Esophagus (tissue), 2 donors: ENCODE data around the gene AP5M1. TPM values are rescaled to one million over a fixed set of nuclear protein-coding genes. Genes with fewer than 3 reads are reported as not detected.
A peak's percentile ranks its signal among the peaks of the same experiment; 100 is the strongest.
"Not testable (repeated sequence)": the region's sequence is repeated elsewhere in the genome, so short reads cannot be mapped to it uniquely, and the experiment has no call there.

Experiments
- H3K27ac ChIP-seq, 2 donors: one replicate each; pipeline ENCODE4 v1.5.1; 2013; ENCODE audit warnings: low read depth in 2 of 2, mild to moderate bottlenecking in 2 of 2, inconsistent platforms in 1 of 2, low read length in 1 of 2, moderate library complexity in 1 of 2
- H3K27me3 ChIP-seq, 2 donors: one replicate each; pipeline ENCODE4 v1.6.1; 2013; ENCODE audit warnings: low read length in 2 of 2, control low read depth in 1 of 2, mild to moderate bottlenecking in 1 of 2; ENCODE audit not compliant: insufficient read depth in 2 of 2, control insufficient read depth in 1 of 2
- H3K36me3 ChIP-seq, 2 donors: one replicate each; pipeline ENCODE4 v1.6.1; 2013; ENCODE audit warnings: low read length in 1 of 2; ENCODE audit not compliant: control insufficient read depth in 2 of 2, insufficient read depth in 2 of 2
- H3K4me1 ChIP-seq, 2 donors: one replicate each; pipeline ENCODE4 v1.6.1; 2013; ENCODE audit warnings: low read length in 1 of 2; ENCODE audit not compliant: control insufficient read depth in 2 of 2, insufficient read depth in 2 of 2
- H3K4me3 ChIP-seq, 2 donors: one replicate each; pipeline ENCODE4 v1.5.1; 2013; ENCODE audit warnings: low read length in 2 of 2, mild to moderate bottlenecking in 2 of 2, low read depth in 1 of 2, moderate library complexity in 1 of 2
- H3K9me3 ChIP-seq, 2 donors: one replicate each; pipeline ENCODE4 v1.6.1; 2013; ENCODE audit warnings: mild to moderate bottlenecking in 2 of 2, low read depth in 1 of 2, low read length in 1 of 2, moderate library complexity in 1 of 2; ENCODE audit not compliant: control insufficient read depth in 2 of 2, insufficient read depth in 1 of 2
- WGBS, 2 donors: extraction: QIAGEN DNeasy Blood & Tissue Kit; methylation state at CpG; one replicate each; pipeline ENCODE4 v1.1.7; 2013; 5-methylcytosine and 5-hydroxymethylcytosine counted together
- polyA plus RNA-seq, 2 donors: library from polyadenylated mRNA; stranded (reverse); fragments of 200-250 nt; gene quantifications; one replicate each; pipeline ENCODE4 v1.2.3, GENCODE V29; 2013
- donor health status: healthy with polysubstance abuse.
- donor health status: Bipolar disorder and iron deficiency.

Gene AP5M1
- polyA plus RNA-seq = 10 to 100 TPM in 1 of 2 donors, 1 to 10 TPM in 1; 4.7 to 14.3 TPM

- Histone ChIP-seq H3K9me3 (no peaks in the 10 kb centered on the region), H3K27ac (peak within 1 kb of the TSS; percentile 95 to 97), H3K27me3 (no peaks in the 10 kb centered on the region), H3K36me3 (no peaks in the 10 kb centered on the region), H3K4me1 (no peaks in the 10 kb centered on the region), H3K4me3 (peak within 1 kb of the TSS; percentile 73 to 81)
- 0% methylated on average over 76 of the region's 76 CpGs for WGBS, 2 donors
Measured at GRCh38 chr14:57268161-57269069, at the start of gene AP5M1, which contains the start of gene EXOC5. AP5M1 (plus strand) TSS chr14:57268971; CDS start chr14:57269315, 344 bp downstream. EXOC5 (minus strand) TSS chr14:57268905; CDS start chr14:57268648, 257 bp downstream.

GRCh38 chr14:57221931-57222330 is 46.8 kb upstream of the AP5M1 start:
- Histone ChIP-seq H3K4me1 (no peaks in the 10 kb centered on the region), H3K27me3 (no peaks in the 10 kb centered on the region), H3K4me3 (no peak overlapping the region), H3K27ac (no peak overlapping the region), H3K36me3 (peaks cover 4 to 5% of the 10 kb centered on the region in 2 donors), H3K9me3 (no peaks in the 10 kb centered on the region)
- 89 to 91% methylated on average over 3 of the region's 3 CpGs for WGBS, 2 donors

- Histone ChIP-seq H3K27me3 (no peaks in the 10 kb centered on the region), H3K9me3 (no peaks in the 10 kb centered on the region), H3K36me3 (peaks cover 0 to 6% of the 10 kb centered on the region in 2 donors), H3K27ac (no peak overlapping the region), H3K4me3 (no peak overlapping the region), H3K4me1 (no peaks in the 10 kb centered on the region)
- 70 to 88% methylated on average over 2 of the region's 2 CpGs for WGBS, 2 donors
Measured at GRCh38 chr14:57227083-57227482, 41.7 kb upstream of the AP5M1 start.

- H3K27ac ChIP-seq, H3K36me3 ChIP-seq: not testable (repeated sequence)
Measured at GRCh38 chr14:57228320-57228719, 40.5 kb upstream of the AP5M1 start.

GRCh38 chr14:57232006-57232405 is 36.8 kb upstream of the AP5M1 start:
- Histone ChIP-seq H3K4me1 (no peaks in the 10 kb centered on the region), H3K36me3 (peaks cover 0 to 4% of the 10 kb centered on the region in 2 donors)
- WGBS, 2 donors = 94% methylated on average over 1 of the region's 1 CpG

More at GRCh38 chr14:57228320-57228719, 40.5 kb upstream of the AP5M1 start:
- WGBS, 2 donors = 92 to 94% methylated on average over 2 of the region's 2 CpGs
- not testable (repeated sequence) for H3K27me3 ChIP-seq, H3K9me3 ChIP-seq, H3K4me1 ChIP-seq, H3K4me3 ChIP-seq

GRCh38 chr14:57240115-57240514 is 28.7 kb upstream of the AP5M1 start:
- H3K36me3 ChIP-seq, H3K9me3 ChIP-seq, H3K27me3 ChIP-seq, H3K4me1 ChIP-seq, H3K4me3 ChIP-seq, H3K27ac ChIP-seq: not testable (repeated sequence)
- WGBS, 2 donors = 95 to 98% methylated on average over 7 of the region's 7 CpGs

More at GRCh38 chr14:57232006-57232405, 36.8 kb upstream of the AP5M1 start:
- Histone ChIP-seq H3K9me3 (no peaks in the 10 kb centered on the region), H3K27me3 (no peaks in the 10 kb centered on the region), H3K27ac (no peak overlapping the region), H3K4me3 (no peak overlapping the region)

- no peaks in the 10 kb centered on the region for H3K27me3 ChIP-seq
- H3K9me3 ChIP-seq = no peaks in the 10 kb centered on the region
- no peaks in the 10 kb centered on the region for H3K4me1 ChIP-seq
- H3K27ac ChIP-seq = no peak overlapping the region
- no peak overlapping the region for H3K4me3 ChIP-seq
- no peaks in the 10 kb centered on the region for H3K36me3 ChIP-seq
Measured at GRCh38 chr14:57243320-57243719, 25.5 kb upstream of the AP5M1 start.

DNA sequence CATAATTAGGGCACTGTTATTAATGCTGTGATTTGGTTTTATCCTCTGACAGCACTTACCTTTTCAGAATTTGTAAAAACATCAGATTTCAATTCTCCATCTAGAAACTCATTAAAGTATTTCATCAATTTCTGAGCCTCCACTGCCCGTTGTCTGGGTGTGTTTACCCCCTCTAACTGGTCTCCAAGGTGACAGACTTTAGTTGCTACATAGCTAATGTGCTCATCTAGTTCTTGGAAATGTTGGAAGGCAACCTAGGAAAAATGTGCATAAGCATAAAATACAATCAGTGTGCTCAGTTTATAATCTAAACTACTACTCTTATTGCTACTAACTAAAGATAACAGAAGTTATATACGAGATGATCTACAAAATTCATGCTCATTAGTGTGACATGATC is 24.7 kb upstream of the AP5M1 start:
- no peaks in the 10 kb centered on the region for H3K4me1 ChIP-seq
- no peaks in the 10 kb centered on the region for H3K36me3 ChIP-seq
- 56 to 57% methylated on average over 2 of the region's 2 CpGs for WGBS, 2 donors
- H3K4me3 ChIP-seq = no peak overlapping the region
- H3K27ac ChIP-seq = no peak overlapping the region
- H3K27me3 ChIP-seq = no peaks in the 10 kb centered on the region
- H3K9me3 ChIP-seq = no peaks in the 10 kb centered on the region

- 90 to 96% methylated on average over 2 of the region's 2 CpGs for WGBS, 2 donors
- Histone ChIP-seq H3K27me3 (no peaks in the 10 kb centered on the region), H3K27ac (no peak overlapping the region), H3K4me1 (no peaks in the 10 kb centered on the region), H3K9me3 (no peaks in the 10 kb centered on the region), H3K4me3 (no peak overlapping the region), H3K36me3 (no peaks in the 10 kb centered on the region)
Measured at GRCh38 chr14:57245941-57246340, 22.8 kb upstream of the AP5M1 start.
